ENCODE data around the gene KCTD18.
A peak's percentile ranks its signal among the peaks of the same experiment; 100 is the strongest.

The KCTD18 gene

GRCh38 chr2:200509612-200510433 is at the start of gene KCTD18:
KCTD18 (minus strand) TSS chr2:200510068; CDS start chr2:200507016, 3,052 bp downstream.
- peak; percentile 52 for DNase-seq

- DNase-seq: no peak
These were observed 30.9 kb upstream of the KCTD18 start for GRCh38 chr2:200540793-200541192.

- DNase-seq: no peak
These were observed 28.3 kb upstream of the KCTD18 start for GRCh38 chr2:200538139-200538538.

GRCh38 chr2:200534572-200534971 is 24.7 kb upstream of the KCTD18 start:
- DNase-seq: no peak

GRCh38 chr2:200533754-200534153 is 23.9 kb upstream of the KCTD18 start:
- DNase-seq: no peak

- no peak for DNase-seq
These were observed 18.4 kb upstream of the KCTD18 start for GRCh38 chr2:200528228-200528627.

- peak; percentile 87 for DNase-seq
These were observed 16.2 kb upstream of the KCTD18 start, which contains the start of gene SGO2 for GRCh38 chr2:200525882-200526651. SGO2 (plus strand) TSS chr2:200526207; CDS start chr2:200532976, 6,769 bp downstream.

- no peak for DNase-seq
These were observed 15.6 kb upstream of the KCTD18 start for GRCh38 chr2:200525551-200525881.

GRCh38 chr2:200525066-200525465 is 15.2 kb upstream of the KCTD18 start:
- DNase-seq: no peak

- no peak for DNase-seq
These were observed 13.7 kb upstream of the KCTD18 start for GRCh38 chr2:200523604-200524003.

GRCh38 chr2:200523158-200523557 is 13.3 kb upstream of the KCTD18 start:
- DNase-seq: no peak

- DNase-seq: no peak
These were observed 5.3 kb upstream of the KCTD18 start for GRCh38 chr2:200515155-200515554.

- no peak for DNase-seq
These were observed 645 bp downstream of the KCTD18 start for GRCh38 chr2:200509235-200509611.

GRCh38 chr2:200507179-200507578 is 2.7 kb downstream of the KCTD18 start:
- DNase-seq: no peak

GRCh38 chr2:200506679-200507078 is 3.2 kb downstream of the KCTD18 start:
- no peak for DNase-seq

- DNase-seq: no peak
These were observed 7.7 kb downstream of the KCTD18 start for GRCh38 chr2:200502196-200502595.

GRCh38 chr2:200498402-200499162 is 11.3 kb downstream of the KCTD18 start:
- no peak for DNase-seq

- no peak for DNase-seq
These were observed 13.2 kb downstream of the KCTD18 start for GRCh38 chr2:200496696-200497095.

GRCh38 chr2:200494048-200494447 is 15.8 kb downstream of the KCTD18 start:
- no peak for DNase-seq

GRCh38 chr2:200492656-200493055 is 17.2 kb downstream of the KCTD18 start:
- no peak for DNase-seq

GRCh38 chr2:200490001-200490400 is 19.9 kb downstream of the KCTD18 start:
- DNase-seq: no peak

GRCh38 chr2:200488169-200488568 is 21.7 kb downstream of the KCTD18 start:
- no peak for DNase-seq

GRCh38 chr2:200486529-200486928 is 23.3 kb downstream of the KCTD18 start:
- no peak for DNase-seq

Measured in NCI-H2107 (cell line).